DMS153 treated with DMSO at 0.1 percent for 48 hours (cell line): ENCODE results near the gene FAM174C.

ENCODE experiments used
- DNase-seq: peaks from one replicate; lab custom pipeline; 2025; ENCODE audit not compliant: unreplicated experiment; lab: John Stamatoyannopoulos, UW

The FAM174C gene

GRCh38 chr19:1249990-1250436, 25.3 kb upstream of the FAM174C start:
- no peak for DNase-seq

GRCh38 chr19:1250437-1251260, 24.7 kb upstream of the FAM174C start:
- no peak for DNase-seq

GRCh38 chr19:1251330-1252220, 23.8 kb upstream of the FAM174C start:
- DNase-seq = no peak

GRCh38 chr19:1252221-1252820, 23.0 kb upstream of the FAM174C start:
- no peak for DNase-seq

- no peak for DNase-seq
Measured at GRCh38 chr19:1252821-1253513, 22.4 kb upstream of the FAM174C start.

- DNase-seq = no peak
Measured at GRCh38 chr19:1253514-1254080, 21.7 kb upstream of the FAM174C start.

- DNase-seq = no peak
Measured at GRCh38 chr19:1254081-1254527, 21.2 kb upstream of the FAM174C start.

- no peak for DNase-seq
Measured at GRCh38 chr19:1254530-1255185, 20.7 kb upstream of the FAM174C start.

- DNase-seq = no peak
Measured at GRCh38 chr19:1255186-1256161, 19.9 kb upstream of the FAM174C start.

GRCh38 chr19:1256646-1257474, 18.5 kb upstream of the FAM174C start:
- DNase-seq = no peak

GRCh38 chr19:1257475-1258162, 17.7 kb upstream of the FAM174C start:
- DNase-seq = no peak

GRCh38 chr19:1258163-1258492, 17.2 kb upstream of the FAM174C start:
- no peak for DNase-seq

GRCh38 chr19:1258707-1259205, 16.6 kb upstream of the FAM174C start:
- DNase-seq = no peak

GRCh38 chr19:1259206-1259875, 16.0 kb upstream of the FAM174C start:
- peak; percentile 43 for DNase-seq

GRCh38 chr19:1259876-1260748, 15.2 kb upstream of the FAM174C start:
- DNase-seq = no peak
